ENCODE results near the gene RNPC3. TPM values are rescaled to one million over a fixed set of nuclear protein-coding genes. Genes with fewer than 3 reads are reported as not detected.

The RNPC3 gene
- total RNA-seq, 1 experiment from 2014 or later, result 5.6 TPM

- H3K4me3 ChIP-seq (ENCODE audit: low read length), result no peak overlapping the region
- H3K9ac ChIP-seq (ENCODE audit: low read length), result no peak overlapping the region
- POLR2A ChIA-PET (ENCODE audit: unreplicated experiment), result no interaction called here
- no peaks in the 10 kb centered on the region for H3F3A ChIP-seq (ENCODE audit: low read length, unreplicated experiment)
- no peak for ATAC-seq
- CTCF ChIA-PET, result interaction anchor here (0.8 kb wide), 1 partner anchor 610 kb away, joined by 4 read pairs; no protein-coding TSS in a partner anchor
- DNase-seq, result no peak
- H3K9me2 ChIP-seq (replicated peaks; ENCODE audit: low read length), result no peaks in the 10 kb centered on the region
- no peaks in the 10 kb centered on the region for H4K20me1 ChIP-seq (ENCODE audit: low read length)
- no peaks in the 10 kb centered on the region for H3K4me1 ChIP-seq (ENCODE audit: insufficient read depth, low read length)
- no peaks in the 10 kb centered on the region for H3K36me3 ChIP-seq (ENCODE audit: low read depth, low read length)
- H2AFZ ChIP-seq (ENCODE audit: low read length), result no peak overlapping the region
- H3K27me3 ChIP-seq (ENCODE audit: low read length), result peaks cover 18% of the 10 kb centered on the region; the same call in 1 of the 2 replicates
- intact Hi-C loops (cut with micrococcal nuclease), result no loop called here
- no peaks in the 10 kb centered on the region for H3K9me3 ChIP-seq (ENCODE audit: low read length)
- no peaks in the 10 kb centered on the region for H3K79me2 ChIP-seq (ENCODE audit: low read length)
- BruUV-seq (replicated peaks), result no TSS peak
- TF ChIP-seq EZH2phosphoT487 (IDR thresholded peaks at IDR 0.05; ENCODE audit: borderline replicate concordance, low read length) (no peak), EZH2 (IDR thresholded peaks at IDR 0.05; ENCODE audit: low read length, unreplicated experiment) (no peak), CTCF (conservative IDR thresholded peaks at IDR 0.05; ENCODE audit: low read depth, low read length) (no peak)
- H3K4me2 ChIP-seq (ENCODE audit: low read length), result no peak overlapping the region
- H3K27ac ChIP-seq (ENCODE audit: low read length), result no peak overlapping the region
These were observed 35.6 kb upstream of the RNPC3 start for GRCh38 chr1:103489935-103490334.

- Histone ChIP-seq H3K4me1 (ENCODE audit: insufficient read depth, low read length) (peaks cover 9% of the 10 kb centered on the region; the same call in 1 of the 2 replicates), H3K27ac (ENCODE audit: low read length) (no peak overlapping the region), H3K4me3 (ENCODE audit: low read length) (no peak overlapping the region), H3K79me2 (ENCODE audit: low read length) (no peaks in the 10 kb centered on the region), H2AFZ (ENCODE audit: low read length) (no peak overlapping the region), H3K36me3 (ENCODE audit: low read depth, low read length) (no peaks in the 10 kb centered on the region), H3K4me2 (ENCODE audit: low read length) (no peak overlapping the region), H3F3A (ENCODE audit: low read length, unreplicated experiment) (no peaks in the 10 kb centered on the region), H3K9me3 (ENCODE audit: low read length) (no peaks in the 10 kb centered on the region), H3K9ac (ENCODE audit: low read length) (no peak overlapping the region), H4K20me1 (ENCODE audit: low read length) (no peaks in the 10 kb centered on the region), H3K9me2 (replicated peaks; ENCODE audit: low read length) (no peaks in the 10 kb centered on the region), H3K27me3 (ENCODE audit: low read length) (peaks cover 18% of the 10 kb centered on the region; the same call in 1 of the 2 replicates)
- ATAC-seq (no peak), DNase-seq (no peak)
- ChIA-PET POLR2A (ENCODE audit: unreplicated experiment) (no interaction called here), CTCF (no interaction called here)
- no peak for TF ChIP-seq EZH2 (IDR thresholded peaks at IDR 0.05; ENCODE audit: low read length, unreplicated experiment)
- no peak for TF ChIP-seq EZH2phosphoT487 (IDR thresholded peaks at IDR 0.05; ENCODE audit: borderline replicate concordance, low read length)
- no peak for TF ChIP-seq CTCF (conservative IDR thresholded peaks at IDR 0.05; ENCODE audit: low read depth, low read length)
- BruUV-seq (replicated peaks), result no TSS peak
- intact Hi-C loops (cut with micrococcal nuclease), result no loop called here
These were observed 33.4 kb upstream of the RNPC3 start for GRCh38 chr1:103492003-103492625.

- H3K9ac ChIP-seq (ENCODE audit: low read length), result no peak overlapping the region
- H3K4me1 ChIP-seq (ENCODE audit: insufficient read depth, low read length), result peaks cover 9% of the 10 kb centered on the region; the same call in 1 of the 2 replicates
- H3K4me2 ChIP-seq (ENCODE audit: low read length), result 0 out of 2 replicates have a peak overlapping the region, but pooled peaks have one; percentile 17
- no peak overlapping the region for H3K4me3 ChIP-seq (ENCODE audit: low read length)
- no peaks in the 10 kb centered on the region for H3K9me2 ChIP-seq (replicated peaks; ENCODE audit: low read length)
- no peak overlapping the region for H3K27ac ChIP-seq (ENCODE audit: low read length)
- POLR2A ChIA-PET (ENCODE audit: unreplicated experiment), result no interaction called here
- CTCF ChIA-PET, result no interaction called here
- intact Hi-C loops (cut with micrococcal nuclease), result no loop called here
- no peaks in the 10 kb centered on the region for H4K20me1 ChIP-seq (ENCODE audit: low read length)
- H3K36me3 ChIP-seq (ENCODE audit: low read depth, low read length), result no peaks in the 10 kb centered on the region
- DNase-seq (peak; percentile 64), ATAC-seq (peak; percentile 90)
- no peaks in the 10 kb centered on the region for H3K79me2 ChIP-seq (ENCODE audit: low read length)
- BruUV-seq (replicated peaks), result no TSS peak
- H3K27me3 ChIP-seq (ENCODE audit: low read length), result peaks cover 9% of the 10 kb centered on the region; the same call in 1 of the 2 replicates
- no peaks in the 10 kb centered on the region for H3K9me3 ChIP-seq (ENCODE audit: low read length)
- TF ChIP-seq EZH2 (IDR thresholded peaks at IDR 0.05; ENCODE audit: low read length, unreplicated experiment) (no peak), EZH2phosphoT487 (IDR thresholded peaks at IDR 0.05; ENCODE audit: borderline replicate concordance, low read length) (no peak), CTCF (conservative IDR thresholded peaks at IDR 0.05; ENCODE audit: low read depth, low read length) (no peak)
- H3F3A ChIP-seq (ENCODE audit: low read length, unreplicated experiment), result no peaks in the 10 kb centered on the region
- no peak overlapping the region for H2AFZ ChIP-seq (ENCODE audit: low read length)
These were observed 29.4 kb upstream of the RNPC3 start for GRCh38 chr1:103496014-103496635.

Measured in PC-3 (cell line).